ENCODE data around the gene CXCL13.
A peak's percentile ranks its signal among the peaks of the same experiment; 100 is the strongest.

The CXCL13 gene

DNA sequence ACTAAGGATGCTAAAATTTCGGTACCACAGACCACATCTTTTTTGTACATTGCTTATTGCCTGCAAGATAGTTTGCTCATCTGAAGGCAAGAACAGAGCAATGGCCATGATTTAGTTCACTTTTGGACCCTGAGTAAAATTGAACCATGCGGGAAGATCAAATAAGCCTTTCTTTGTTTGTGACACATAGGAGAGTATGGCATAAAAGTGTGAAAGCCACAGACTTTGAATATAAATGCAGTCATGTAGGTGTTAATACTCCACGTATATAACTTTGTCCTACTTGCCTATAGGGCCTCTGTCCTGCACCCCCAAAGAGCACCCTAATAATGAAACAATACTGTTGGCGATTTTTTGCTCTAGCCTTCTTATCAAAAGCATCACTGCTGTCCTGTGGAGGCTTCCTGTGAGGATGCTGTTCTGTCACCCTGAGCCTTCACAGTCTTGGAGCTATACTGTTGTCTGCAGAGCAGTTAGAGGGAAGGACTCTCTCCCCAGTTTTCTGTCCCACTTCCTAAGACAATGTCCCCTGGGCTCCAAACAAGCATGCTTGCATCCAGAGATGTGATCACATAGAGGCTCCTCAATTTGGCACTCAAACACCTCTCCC lies 10.2 kb upstream of the CXCL13 start:
- H4K20me1 ChIP-seq, result no peaks in the 10 kb centered on the region
- H3K36me3 ChIP-seq, result no peaks in the 10 kb centered on the region
- no peak overlapping the region for H3K27ac ChIP-seq
- H3K27me3 ChIP-seq, result no peaks in the 10 kb centered on the region
- peaks cover 0 to 7% (median 0%) of the 10 kb centered on the region in 10 experiments; a peak in 3 of 20 replicates for H3K4me1 ChIP-seq
- H3K4me2 ChIP-seq, result no peak overlapping the region
- no peak overlapping the region for H3K4me3 ChIP-seq
- TF ChIP-seq Cebpa-rat (IDR thresholded peaks at IDR 0.05), result no peak
- peaks cover 0 to 9% (median 0%) of the 10 kb centered on the region in 11 experiments; a peak in 1 of 22 replicates for H3K9me3 ChIP-seq (replicated peaks in 1 of 11)
- no peak overlapping the region for H3K9ac ChIP-seq

DNA sequence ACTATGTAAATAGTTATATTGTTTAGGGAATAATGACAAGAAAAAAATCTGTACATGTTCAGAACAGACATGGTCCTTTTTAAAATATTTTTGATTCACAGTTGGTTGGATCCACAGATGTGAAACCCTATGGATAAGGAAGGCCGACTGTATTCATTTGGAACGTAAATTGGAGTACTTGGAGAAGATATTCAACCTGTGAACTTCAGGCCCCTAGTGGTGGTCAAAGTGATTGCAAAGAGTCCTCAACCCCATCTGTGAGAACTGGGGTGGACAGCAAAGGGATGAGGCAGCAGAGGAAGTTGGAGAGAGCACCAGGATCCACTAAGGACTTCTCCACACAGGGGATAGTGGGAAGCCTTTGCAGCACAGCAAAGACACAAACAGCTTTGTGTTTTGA lies 6.2 kb upstream of the CXCL13 start:
- no peak overlapping the region for H3K9ac ChIP-seq
- H3K9me3 ChIP-seq (replicated peaks in 1 of 11), result peaks cover 0 to 9% (median 0%) of the 10 kb centered on the region in 11 experiments; a peak in 1 of 22 replicates
- no peaks in the 10 kb centered on the region for H4K20me1 ChIP-seq
- H3K4me2 ChIP-seq, result peak overlapping the region in 1 of 11 experiments; percentile 32; a peak in 1 of 22 replicates
- no peak for TF ChIP-seq Cebpa-rat (IDR thresholded peaks at IDR 0.05)
- H3K36me3 ChIP-seq, result no peaks in the 10 kb centered on the region
- H3K4me1 ChIP-seq, result peaks cover 0 to 7% (median 0%) of the 10 kb centered on the region in 10 experiments; a peak in 3 of 20 replicates
- no peak overlapping the region for H3K27ac ChIP-seq
- no peak overlapping the region for H3K4me3 ChIP-seq
- no peaks in the 10 kb centered on the region for H3K27me3 ChIP-seq

GRCh38 chr4:77600521-77601451 lies 4.8 kb upstream of the CXCL13 start:
- no peak overlapping the region for H3K4me2 ChIP-seq
- no peak overlapping the region for H3K9ac ChIP-seq
- no peak overlapping the region for H3K4me3 ChIP-seq
- no peaks in the 10 kb centered on the region for H3K27me3 ChIP-seq
- TF ChIP-seq Cebpa-rat (IDR thresholded peaks at IDR 0.05), result no peak
- peaks cover 0 to 7% (median 0%) of the 10 kb centered on the region in 10 experiments; a peak in 3 of 20 replicates for H3K4me1 ChIP-seq
- H3K36me3 ChIP-seq, result no peaks in the 10 kb centered on the region
- H3K27ac ChIP-seq, result no peak overlapping the region
- H4K20me1 ChIP-seq, result no peaks in the 10 kb centered on the region
- H3K9me3 ChIP-seq (replicated peaks in 1 of 11), result peaks cover 0 to 9% (median 0%) of the 10 kb centered on the region in 11 experiments; a peak in 1 of 22 replicates

- Histone ChIP-seq H4K20me1 (no peaks in the 10 kb centered on the region), H3K4me2 (no peak overlapping the region), H3K4me1 (peaks cover 0 to 7% (median 0%) of the 10 kb centered on the region in 10 experiments; a peak in 3 of 20 replicates), H3K36me3 (no peaks in the 10 kb centered on the region), H3K27ac (no peak overlapping the region), H3K27me3 (no peaks in the 10 kb centered on the region), H3K9me3 (replicated peaks in 1 of 11) (peaks cover 0 to 9% (median 0%) of the 10 kb centered on the region in 11 experiments; a peak in 1 of 22 replicates), H3K4me3 (no peak overlapping the region), H3K9ac (no peak overlapping the region)
- no peak for TF ChIP-seq Cebpa-rat (IDR thresholded peaks at IDR 0.05)
Observed at GRCh38 chr4:77601614-77602187, 3.9 kb upstream of the CXCL13 start.

- H3K27ac ChIP-seq, result peak overlapping the region in 6 of 11 experiments; percentile 7 to 63 (median 40); a peak in 9 of 22 replicates
- H3K4me2 ChIP-seq, result peak overlapping the region; percentile 19 to 64 (median 46); a peak in 21 of 22 replicates
Observed at GRCh38 chr4:77613267-77613666, 7.6 kb downstream of the CXCL13 start.

DNA sequence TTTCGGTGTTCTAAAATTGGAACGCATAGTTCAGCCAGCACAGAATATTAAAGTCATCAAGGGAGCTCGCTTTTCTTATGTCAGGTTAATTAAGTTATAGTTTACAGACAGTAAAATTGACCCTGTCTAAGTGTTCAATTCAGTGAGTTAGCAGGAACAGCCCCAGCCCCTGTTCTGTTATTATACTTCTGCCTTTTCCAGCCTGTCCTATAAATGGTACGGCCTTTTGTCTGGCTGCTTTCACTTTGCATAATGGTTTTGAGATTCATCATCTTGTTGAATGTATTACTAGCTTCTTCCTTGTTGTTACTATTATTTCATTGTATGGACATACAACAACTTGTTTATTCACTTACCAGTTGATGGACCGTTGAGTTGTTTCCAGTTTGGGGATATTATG lies 9.5 kb downstream of the CXCL13 start:
- no peaks in the 10 kb centered on the region for H3K27me3 ChIP-seq
- H3K27ac ChIP-seq, result no peak overlapping the region; a peak in 1 of 22 replicates
- H4K20me1 ChIP-seq, result no peaks in the 10 kb centered on the region
- no peak overlapping the region for H3K4me3 ChIP-seq
- no peaks in the 10 kb centered on the region for H3K9me3 ChIP-seq (replicated peaks in 1 of 11)
- H3K4me2 ChIP-seq, result no peak overlapping the region
- no peak for TF ChIP-seq Cebpa-rat (IDR thresholded peaks at IDR 0.05)
- H3K9ac ChIP-seq, result no peak overlapping the region
- H3K36me3 ChIP-seq, result no peaks in the 10 kb centered on the region
- H3K4me1 ChIP-seq, result peaks cover 8 to 28% (median 13%) of the 10 kb centered on the region in 10 experiments

More at GRCh38 chr4:77613267-77613666, 7.6 kb downstream of the CXCL13 start:
- TF ChIP-seq Cebpa-rat (IDR thresholded peaks at IDR 0.05), result peak in 2 of 11 experiments; percentile 14 to 61; a peak in 2 of 22 replicates
- no peak overlapping the region for H3K4me3 ChIP-seq
- H3K9me3 ChIP-seq (replicated peaks in 1 of 11), result no peaks in the 10 kb centered on the region
- H3K36me3 ChIP-seq, result no peaks in the 10 kb centered on the region
- H4K20me1 ChIP-seq, result no peaks in the 10 kb centered on the region
- no peaks in the 10 kb centered on the region for H3K27me3 ChIP-seq
- H3K9ac ChIP-seq, result no peak overlapping the region
- H3K4me1 ChIP-seq, result peaks cover 8 to 33% (median 13%) of the 10 kb centered on the region in 10 experiments

DNA sequence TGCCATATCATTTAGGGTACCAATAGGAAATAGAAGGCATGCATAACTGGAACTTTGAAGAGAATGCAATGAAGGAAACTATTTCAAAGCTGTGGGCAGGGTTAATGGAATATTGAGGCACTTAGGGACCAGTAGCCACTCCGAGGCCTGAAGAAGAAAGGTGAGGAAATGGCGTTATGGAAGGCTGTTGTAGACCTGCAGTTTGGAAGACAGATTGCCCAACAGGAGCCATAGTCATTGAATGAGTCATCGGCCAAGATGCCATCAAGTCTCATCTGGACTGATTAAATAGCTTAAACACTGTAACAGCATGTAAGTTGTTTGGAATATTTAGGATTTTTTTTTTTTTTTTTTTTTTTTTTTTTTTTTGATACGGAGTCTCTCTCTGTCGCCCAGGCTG lies 11.6 kb downstream of the CXCL13 start:
- H3K9me3 ChIP-seq (replicated peaks in 1 of 11), result no peaks in the 10 kb centered on the region
- H3K27ac ChIP-seq, result no peak overlapping the region
- H3K36me3 ChIP-seq, result no peaks in the 10 kb centered on the region
- peaks cover 8 to 22% (median 12%) of the 10 kb centered on the region in 10 experiments for H3K4me1 ChIP-seq
- H3K4me3 ChIP-seq, result no peak overlapping the region
- TF ChIP-seq Cebpa-rat (IDR thresholded peaks at IDR 0.05), result no peak
- no peak overlapping the region for H3K4me2 ChIP-seq
- no peaks in the 10 kb centered on the region for H3K27me3 ChIP-seq
- no peak overlapping the region for H3K9ac ChIP-seq
- no peaks in the 10 kb centered on the region for H4K20me1 ChIP-seq

DNA sequence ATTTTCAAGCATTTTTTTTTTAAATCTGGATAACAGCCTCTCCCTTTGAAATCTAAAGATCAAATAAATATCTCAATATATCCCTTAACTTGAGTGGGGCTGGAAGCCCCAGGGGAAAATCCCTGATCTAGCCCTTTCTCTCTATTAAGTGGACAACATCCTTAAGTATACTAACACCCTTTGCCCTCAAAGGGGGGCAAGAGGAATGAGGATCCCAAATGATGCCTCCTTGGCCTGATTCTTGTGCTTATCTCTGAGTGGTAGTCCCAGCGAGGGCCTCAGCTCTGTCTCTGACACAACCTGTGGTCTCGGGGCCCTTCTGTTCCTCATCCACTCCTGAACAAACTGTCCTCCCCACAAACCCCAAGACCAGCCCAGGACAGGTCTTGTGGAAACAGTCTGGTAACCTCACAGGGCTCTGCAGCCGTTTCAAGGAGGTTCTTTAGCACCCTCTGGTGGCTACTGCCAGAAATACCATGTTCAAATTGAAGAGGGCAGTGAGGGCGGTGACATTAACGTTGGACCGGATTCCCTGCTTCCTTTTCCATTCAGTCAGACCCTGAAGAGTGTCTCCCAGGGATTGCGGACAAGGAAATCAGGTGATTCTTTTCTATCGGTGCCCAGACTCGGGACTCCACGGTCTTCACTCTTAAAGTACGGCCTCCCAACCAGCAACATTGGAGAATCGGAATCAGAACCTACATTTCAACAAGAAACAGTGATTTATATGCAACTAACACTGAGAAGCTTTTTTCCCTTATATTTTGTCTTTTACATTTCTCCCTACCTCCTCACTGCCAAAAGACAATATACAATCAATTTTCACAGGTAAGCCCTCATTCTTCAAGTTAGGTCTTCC lies 13.0 kb downstream of the CXCL13 start:
- Histone ChIP-seq H3K4me2 (peak overlapping the region in 2 of 11 experiments; percentile 24 to 58; a peak in 3 of 22 replicates), H3K9ac (no peak overlapping the region), H3K4me3 (no peak overlapping the region), H3K27ac (no peak overlapping the region), H3K4me1 (peaks cover 2 to 13% (median 4%) of the 10 kb centered on the region in 10 experiments), H4K20me1 (no peaks in the 10 kb centered on the region), H3K9me3 (replicated peaks in 1 of 11) (no peaks in the 10 kb centered on the region), H3K36me3 (no peaks in the 10 kb centered on the region), H3K27me3 (no peaks in the 10 kb centered on the region)
- no peak for TF ChIP-seq Cebpa-rat (IDR thresholded peaks at IDR 0.05)
